ENCODE results near the gene PRR16.
"Not testable (repeated sequence)": the region's sequence is repeated elsewhere in the genome, so short reads cannot be mapped to it uniquely, and the experiment has no call there.

Gene PRR16

DNA sequence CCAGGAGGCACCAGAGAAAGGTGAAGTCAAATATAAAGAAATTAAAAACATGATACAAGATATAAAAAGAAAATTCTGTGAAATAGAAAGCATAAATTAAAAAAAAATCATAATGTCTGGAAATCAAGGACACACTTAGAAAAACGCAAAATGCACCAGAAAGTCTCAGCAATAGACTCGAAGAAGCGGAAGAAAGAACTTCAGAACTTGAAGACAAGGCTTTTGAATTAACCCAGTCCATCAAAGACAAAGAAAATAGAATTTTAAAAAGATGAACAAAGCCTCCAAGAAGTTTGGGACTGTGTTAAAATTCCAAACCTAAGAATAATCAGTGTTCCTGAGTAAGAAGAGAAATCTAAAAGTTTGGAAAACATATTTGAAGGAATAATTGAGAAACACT, 168.3 kb downstream of the PRR16 start:
- DNase-seq (ENCODE audit: low read depth in 2 of 3, low spot score in 1 of 3), result no peak

GRCh38 chr5:120638449-120638848, 174.3 kb downstream of the PRR16 start:
- no peak for DNase-seq (ENCODE audit: low read depth in 2 of 3, low spot score in 1 of 3)

DNA sequence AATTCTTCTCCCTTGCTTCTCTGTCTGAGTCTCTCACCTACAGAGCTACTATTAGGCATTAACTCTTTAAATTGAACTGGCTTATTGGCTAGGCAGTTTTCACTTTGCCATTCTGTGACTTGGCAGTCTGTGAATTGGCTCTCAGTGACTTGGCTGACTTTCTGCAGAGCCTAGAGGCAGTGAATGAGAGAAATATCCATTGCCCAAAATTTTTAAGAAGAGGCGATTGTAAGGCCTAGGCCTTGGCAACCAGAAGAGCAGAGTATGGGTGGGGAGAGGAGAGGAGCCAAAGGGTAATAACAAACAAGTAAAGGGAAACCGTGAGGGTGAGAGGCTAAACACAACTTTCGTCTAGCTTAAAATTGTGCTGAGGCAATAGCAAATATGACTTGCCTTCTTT, 176.7 kb downstream of the PRR16 start:
- DNase-seq (ENCODE audit: low read depth in 2 of 3, low spot score in 1 of 3), result no peak

- no peak for DNase-seq (ENCODE audit: low read depth in 2 of 3, low spot score in 1 of 3)
These were observed 180.4 kb downstream of the PRR16 start for GRCh38 chr5:120644516-120644915.

GRCh38 chr5:120655828-120656435, 191.8 kb downstream of the PRR16 start:
- DNase-seq (ENCODE audit: low read depth in 2 of 3, low spot score in 1 of 3), result peak in 1 of 3 donors; percentile 0

GRCh38 chr5:120657104-120657503, 193.0 kb downstream of the PRR16 start:
- DNase-seq (ENCODE audit: low read depth in 2 of 3, low spot score in 1 of 3), result no peak

- DNase-seq (ENCODE audit: low read depth in 2 of 3, low spot score in 1 of 3), result no peak
These were observed 213.4 kb downstream of the PRR16 start for GRCh38 chr5:120677481-120677880.

DNA sequence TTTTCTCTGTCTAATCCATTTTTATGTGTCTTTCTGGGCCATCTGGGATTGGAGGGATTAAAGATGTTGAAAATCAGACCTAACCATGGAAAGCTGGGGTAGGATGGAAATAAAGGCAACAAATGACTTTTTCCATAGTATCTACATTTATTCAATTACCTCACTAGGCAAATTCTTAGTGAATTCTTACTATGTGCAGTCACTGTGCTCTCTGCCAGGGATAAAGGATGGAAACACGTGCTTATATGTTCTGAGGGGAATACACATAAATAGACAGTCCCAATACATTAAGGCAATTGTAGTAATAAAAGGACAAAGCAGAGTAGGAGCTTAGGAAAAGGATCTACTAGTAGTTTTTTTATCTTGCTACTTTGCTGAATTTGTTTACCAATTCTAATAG, 214.2 kb downstream of the PRR16 start:
- DNase-seq (ENCODE audit: low read depth in 2 of 3, low spot score in 1 of 3), result no peak

GRCh38 chr5:120682851-120683250, 218.8 kb downstream of the PRR16 start:
- no peak for DNase-seq (ENCODE audit: low read depth in 2 of 3, low spot score in 1 of 3)

DNA sequence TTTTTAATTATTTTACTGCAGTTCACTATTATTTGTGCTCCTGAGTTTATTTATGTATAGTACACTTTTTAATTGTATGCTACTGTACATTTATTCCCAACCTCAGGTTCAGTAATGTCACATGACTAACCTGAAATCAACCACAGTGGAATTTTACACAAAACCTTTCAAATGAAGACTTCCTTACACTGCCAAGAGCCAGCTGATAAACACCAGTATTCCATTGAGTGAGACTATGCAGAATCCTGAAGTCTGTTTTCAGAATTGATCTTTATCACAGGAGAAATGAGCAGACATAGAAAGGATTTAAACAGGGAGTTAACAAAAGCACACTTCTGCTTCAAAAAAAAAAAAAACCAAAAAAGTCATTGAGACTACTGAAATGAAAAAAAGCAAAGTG, 219.5 kb downstream of the PRR16 start:
- DNase-seq (ENCODE audit: low read depth in 2 of 3, low spot score in 1 of 3), result no peak

- no peak for DNase-seq (ENCODE audit: low read depth in 2 of 3, low spot score in 1 of 3)
These were observed 220.1 kb downstream of the PRR16 start for GRCh38 chr5:120684213-120684612.

DNA sequence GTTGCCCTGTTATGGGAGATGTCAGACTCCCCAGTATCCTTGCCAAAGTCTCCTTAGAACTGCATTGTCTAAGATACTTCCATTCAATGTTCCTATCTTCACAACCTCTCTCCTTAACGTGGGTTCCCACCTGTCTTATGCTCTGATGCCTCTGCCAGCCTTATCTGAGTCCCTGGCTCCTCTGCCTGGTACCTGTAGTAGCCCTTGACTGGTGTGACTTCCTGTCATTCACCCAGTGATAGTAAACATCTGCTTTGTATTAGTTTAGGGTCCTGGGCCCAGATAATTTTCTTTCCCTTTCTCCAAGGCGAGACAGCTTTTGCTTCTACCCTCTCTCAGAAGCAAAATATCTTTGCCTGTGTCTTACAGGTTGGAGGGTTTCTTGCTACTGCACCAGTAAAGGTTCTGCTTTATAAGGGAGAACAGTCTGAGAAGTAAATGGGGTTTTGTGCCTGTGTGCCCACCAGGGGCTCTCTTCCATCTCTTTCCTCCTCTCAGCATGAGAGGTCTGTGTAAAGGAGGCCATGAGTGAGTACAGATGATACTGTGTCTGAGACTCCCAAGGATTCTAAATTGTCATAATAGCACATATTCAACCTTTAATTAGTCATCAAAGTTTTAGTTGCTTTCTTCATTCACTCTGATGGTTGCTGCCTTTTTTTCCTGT, 220.8 kb downstream of the PRR16 start:
- no peak for DNase-seq (ENCODE audit: low read depth in 2 of 3, low spot score in 1 of 3)

GRCh38 chr5:120690621-120691407, 226.7 kb downstream of the PRR16 start:
- DNase-seq (ENCODE audit: low read depth in 2 of 3, low spot score in 1 of 3), result no peak

- DNase-seq (ENCODE audit: low read depth in 2 of 3, low spot score in 1 of 3), result no peak
These were observed 228.2 kb downstream of the PRR16 start for GRCh38 chr5:120692325-120692724.

GRCh38 chr5:120695368-120695880, 231.3 kb downstream of the PRR16 start:
- DNase-seq (ENCODE audit: low read depth in 2 of 3, low spot score in 1 of 3), result no peak

- no peak for DNase-seq (ENCODE audit: low read depth in 2 of 3, low spot score in 1 of 3)
These were observed 233.0 kb downstream of the PRR16 start for GRCh38 chr5:120697147-120697546.

DNA sequence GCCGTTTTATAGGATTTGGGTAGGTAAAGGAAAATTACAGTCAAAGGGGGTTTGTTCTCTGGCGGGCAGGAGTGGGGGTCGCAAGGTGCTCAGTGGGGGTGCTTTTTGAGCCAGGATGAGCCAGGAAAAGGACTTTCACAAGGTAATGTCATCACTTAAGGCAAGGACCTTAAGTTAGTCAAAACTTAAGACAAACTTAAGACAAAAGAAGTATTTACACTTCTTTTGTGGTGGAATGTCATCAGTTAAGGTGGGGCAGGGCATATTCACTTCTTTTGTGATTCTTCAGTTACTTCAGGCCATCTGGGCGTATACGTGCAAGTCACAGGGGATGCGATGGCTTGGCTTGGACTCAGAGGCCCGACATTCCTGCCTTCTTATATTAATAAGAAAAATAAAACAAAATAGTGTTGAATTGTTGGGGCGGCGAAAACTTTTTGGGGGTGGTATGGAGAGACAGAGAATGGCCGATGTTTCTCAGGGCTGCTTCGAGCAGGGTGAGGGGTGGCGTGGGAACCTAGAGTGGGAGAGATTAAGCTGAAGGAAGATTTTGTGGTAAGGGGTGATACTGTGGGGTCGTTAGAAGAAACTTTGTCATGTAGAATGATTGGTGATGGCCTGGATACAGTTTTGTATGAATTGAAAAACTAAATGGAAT, 233.7 kb downstream of the PRR16 start:
- DNase-seq (ENCODE audit: low read depth in 2 of 3, low spot score in 1 of 3), result not testable (repeated sequence)

GRCh38 chr5:120700653-120701052, 236.6 kb downstream of the PRR16 start:
- DNase-seq (ENCODE audit: low read depth in 2 of 3, low spot score in 1 of 3), result not testable (repeated sequence)

- not testable (repeated sequence) for DNase-seq (ENCODE audit: low read depth in 2 of 3, low spot score in 1 of 3)
These were observed 238.9 kb downstream of the PRR16 start for GRCh38 chr5:120702817-120703538.

DNA sequence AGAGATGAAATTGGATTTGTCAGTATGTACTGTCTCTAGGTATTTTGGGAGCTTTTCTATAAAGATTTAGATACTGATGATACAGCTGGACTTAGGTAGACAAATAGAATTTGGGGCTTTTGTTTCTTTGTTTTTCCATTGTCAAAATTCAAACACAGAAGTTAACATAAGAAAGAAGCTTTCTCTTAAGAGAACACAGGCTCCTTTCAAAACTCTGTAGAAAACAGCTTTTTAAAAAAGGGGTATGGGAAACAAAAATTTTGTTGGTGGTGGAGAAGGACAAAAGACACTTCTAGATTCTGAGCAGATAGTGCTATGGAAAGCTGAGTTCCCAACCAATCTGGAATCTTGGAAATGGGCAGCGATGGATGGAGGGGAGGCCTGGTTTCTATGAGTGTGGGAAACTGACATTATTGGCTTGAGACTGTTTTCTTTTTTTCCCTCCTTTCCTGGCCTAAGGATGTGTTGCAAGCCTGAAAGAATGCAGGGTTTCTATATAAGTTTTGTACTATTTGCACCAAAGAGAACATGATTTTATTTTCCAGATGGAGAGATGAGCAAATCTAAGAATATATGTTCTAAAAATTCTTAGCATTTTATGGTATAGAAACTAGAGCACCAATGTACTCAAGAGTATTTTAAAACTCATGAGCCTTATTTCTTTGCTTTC, 240.0 kb downstream of the PRR16 start:
- DNase-seq (ENCODE audit: low read depth in 2 of 3, low spot score in 1 of 3), result no peak

Data from stimulated activated CD4-positive, alpha-beta T cell treated with anti-CD3 and anti-CD28 coated beads, Interleukin-12 subunit alpha, Interleukin-12 subunit beta, amount 100 ng/mL, for 48 hours (primary cell).